GM13977 (cell line): ENCODE data around the gene SNCB.
"Not testable (repeated sequence)": the region's sequence is repeated elsewhere in the genome, so short reads cannot be mapped to it uniquely, and the experiment has no call there.

Experiments used
- DNase-seq: peaks from one replicate; pipeline ENCODE4 v3.0.0; 2012; ENCODE audit warnings: low spot score
- CTCF ChIP-seq: IDR thresholded peaks from 2 replicates; pipeline ENCODE4 v1.5.1; 2012; ENCODE audit warnings: mild to moderate bottlenecking, control low read depth; ENCODE audit not compliant: insufficient read depth; ENCODE audit errors: extremely low read depth, missing control alignments
- in situ Hi-C: fragments of 300-500 bp; cut with MboI; formaldehyde crosslinking; loops from one replicate; pipeline ENCODE4 v1.12.0; 2022; ENCODE audit warnings: low sequenced_read_pairs, low pct_unique_long_range_greater_than_20kb, mixed read lengths, inconsistent platforms; ENCODE audit not compliant: unreplicated experiment

Gene SNCB

GRCh38 chr5:176606032-176606431 is 24.3 kb downstream of the SNCB start:
- DNase-seq, result no peak
- no peak for TF ChIP-seq CTCF
- in situ Hi-C loops, result no loop called here

GRCh38 chr5:176603091-176603490 is 27.2 kb downstream of the SNCB start:
- no peak for DNase-seq
- in situ Hi-C loops, result no loop called here
- TF ChIP-seq CTCF, result no peak

GRCh38 chr5:176601901-176602482 is 28.3 kb downstream of the SNCB start:
- in situ Hi-C loops, result no loop called here
- no peak for TF ChIP-seq CTCF
- DNase-seq, result no peak

- DNase-seq, result not testable (repeated sequence)
- in situ Hi-C loops, result loop anchor here (25.0 kb wide), 1 partner anchor 863 kb away; no protein-coding TSS in a partner anchor
Observed at GRCh38 chr5:176599749-176600430, 30.4 kb downstream of the SNCB start.

GRCh38 chr5:176597417-176598389 is 32.6 kb downstream of the SNCB start:
- no peak for TF ChIP-seq CTCF
- no peak for DNase-seq
- in situ Hi-C loops, result loop anchor here (25.0 kb wide), 1 partner anchor 860 kb away; no protein-coding TSS in a partner anchor

GRCh38 chr5:176596689-176597416 is 33.5 kb downstream of the SNCB start:
- TF ChIP-seq CTCF, result peak; percentile 63
- DNase-seq, result peak; percentile 86
- in situ Hi-C loops, result loop anchor here (25.0 kb wide), 1 partner anchor 860 kb away; no protein-coding TSS in a partner anchor
